ENCODE measurements around the gene CTDP1.
A peak's percentile ranks its signal among the peaks of the same experiment; 100 is the strongest.

GRCh38 chr18:79796531-79797405 is 117.2 kb downstream of the CTDP1 start:
- TF ChIP-seq EZH2 (IDR thresholded peaks at IDR 0.05): peak; percentile 55
- no peak for TF ChIP-seq POLR2AphosphoS5 (IDR thresholded peaks at IDR 0.05; ENCODE audit: borderline replicate concordance, low read depth, low read length)
